Natural killer cell (primary cell): ENCODE results near the gene DNAAF2. TPM values are rescaled to one million over a fixed set of nuclear protein-coding genes. Genes with fewer than 3 reads are reported as not detected.
A peak's percentile ranks its signal among the peaks of the same experiment; 100 is the strongest.

ENCODE experiments used
- ATAC-seq, 3 donors: fragments of 150-1000 bp in 2 of 3; fragments of 200-7000 bp in 1 of 3; cut with Tn5 transposase; 1 replicate in 1 of 3; 2 replicates in 2 of 3; pipeline ENCODE4 v1.10.0; 2021; ENCODE audit warnings: mild to moderate bottlenecking in 2 of 3, moderate library complexity in 2 of 3
- DNase-seq, 2 donors: peaks; one replicate each; pipeline versions ENCODE4 v3.0.0 to v3.0.0-alpha.2; 2013 to 2021; ENCODE audit warnings: mixed read lengths in 1 of 2
- H3K27ac ChIP-seq: one replicate; pipeline ENCODE4 v1.5.1; 2013; ENCODE audit warnings: mild to moderate bottlenecking, low read length
- H3K27me3 ChIP-seq: one replicate; pipeline ENCODE4 v1.6.1; 2013; ENCODE audit warnings: low read length; ENCODE audit not compliant: control insufficient read depth, insufficient read depth
- H3K36me3 ChIP-seq: one replicate; pipeline ENCODE4 v1.6.1; 2013; ENCODE audit warnings: low read length; ENCODE audit not compliant: control insufficient read depth, insufficient read depth
- H3K4me1 ChIP-seq: one replicate; pipeline ENCODE4 v1.6.1; 2013; ENCODE audit warnings: low read length; ENCODE audit not compliant: control insufficient read depth, insufficient read depth
- H3K4me3 ChIP-seq: one replicate; pipeline ENCODE4 v1.5.1; 2013; ENCODE audit warnings: low read length
- H3K9me3 ChIP-seq: one replicate; pipeline ENCODE4 v1.6.1; 2013; ENCODE audit warnings: low read length; ENCODE audit not compliant: control insufficient read depth, insufficient read depth
- H3K27ac Mint-ChIP-seq, 2 donors: one replicate each; pipeline ENCODE4 v1.8.0; 2022; ENCODE audit warnings: mild to moderate bottlenecking in 2 of 2, mixed read lengths in 2 of 2, moderate library complexity in 1 of 2
- H3K27me3 Mint-ChIP-seq, 2 donors: one replicate each; pipeline ENCODE4 v1.8.0; 2022; ENCODE audit warnings: low read depth in 2 of 2, mixed read lengths in 2 of 2
- H3K36me3 Mint-ChIP-seq: one replicate; pipeline ENCODE4 v1.8.0; 2022; ENCODE audit warnings: mixed read lengths
- H3K4me1 Mint-ChIP-seq, 2 donors: one replicate each; pipeline ENCODE4 v1.8.0; 2022; ENCODE audit warnings: mixed read lengths in 2 of 2
- H3K4me3 Mint-ChIP-seq: one replicate; pipeline ENCODE4 v1.8.0; 2022; ENCODE audit warnings: mild to moderate bottlenecking, moderate library complexity, mixed read lengths
- H3K9me3 Mint-ChIP-seq, 2 donors: one replicate each; pipeline ENCODE4 v1.8.0; 2022; ENCODE audit warnings: mixed read lengths in 2 of 2
- CTCF ChIP-seq: fragments of 200-600 bp; IDR thresholded peaks from one replicate; pipeline ENCODE4 v1.8.0; 2022; ENCODE audit warnings: antibody characterized with exemption
- WGBS: methylation state at CpG from one replicate; pipeline ENCODE4 v1.1.7; 2013; ENCODE audit warnings: missing lambda C conversion rate; ENCODE audit not compliant: insufficient coverage; 5-methylcytosine and 5-hydroxymethylcytosine counted together
- intact Hi-C: fragments of 100-400 bp; cut with micrococcal nuclease; formaldehyde crosslinking; loops from one replicate; pipeline ENCODE4 v1.14.2; 2022
- total RNA-seq, 4 donors: library from RNA; stranded (reverse); fragments of 120-200 nt in 1 of 4; gene quantifications; one replicate each; pipeline versions ENCODE4 v1.2.3 to v1.2.4, GENCODE V29; 2013 to 2022

Gene DNAAF2
- total RNA-seq, 3 donors from 2014 or later (not counting 1 experiment from before 2014, with no cell fraction given): 10.5 to 16.2 (median 11.4) TPM

GRCh38 chr14:49640540-49641417, 5.7 kb upstream of the DNAAF2 start:
- Mint-ChIP-seq H3K9me3 (no peaks in the 10 kb centered on the region), H3K4me1 (peaks cover 30 to 36% of the 10 kb centered on the region in 2 donors), H3K27ac (peak overlapping the region; percentile 62 to 79), H3K27me3 (no peaks in the 10 kb centered on the region), H3K36me3 (peaks cover 7% of the 10 kb centered on the region), H3K4me3 (no peak overlapping the region)
- H3K36me3 ChIP-seq: peaks cover 13% of the 10 kb centered on the region
- 96% methylated on average over 5 of the region's 7 CpGs for WGBS
- ATAC-seq (no peak), DNase-seq (no peak)
- H3K27ac ChIP-seq: peak overlapping the region; percentile 31
- peaks cover 15% of the 10 kb centered on the region for H3K4me1 ChIP-seq
- no peak for TF ChIP-seq CTCF
- H3K4me3 ChIP-seq: no peak overlapping the region
- H3K27me3 ChIP-seq: no peaks in the 10 kb centered on the region
- intact Hi-C loops: no loop called here
- no peaks in the 10 kb centered on the region for H3K9me3 ChIP-seq

GRCh38 chr14:49637534-49638078, 2.6 kb upstream of the DNAAF2 start:
- Histone ChIP-seq H3K9me3 (no peaks in the 10 kb centered on the region), H3K4me3 (no peak overlapping the region), H3K36me3 (peaks cover 13% of the 10 kb centered on the region), H3K27ac (no peak overlapping the region), H3K27me3 (no peaks in the 10 kb centered on the region), H3K4me1 (peaks cover 27% of the 10 kb centered on the region)
- WGBS: 100% methylated on average over 2 of the region's 3 CpGs
- Mint-ChIP-seq H3K27me3 (no peaks in the 10 kb centered on the region), H3K36me3 (peaks cover 7% of the 10 kb centered on the region), H3K4me1 (peaks cover 45 to 53% of the 10 kb centered on the region in 2 donors), H3K4me3 (peak overlapping the region; percentile 97), H3K27ac (peak overlapping the region; percentile 96), H3K9me3 (no peaks in the 10 kb centered on the region)
- ATAC-seq: no peak
- DNase-seq: no peak
- TF ChIP-seq CTCF: no peak
- intact Hi-C loops: loop anchor here (10.0 kb wide), 1 partner anchor 587 kb away; no protein-coding TSS in a partner anchor

GRCh38 chr14:49636866-49637265, 1.8 kb upstream of the DNAAF2 start:
- Mint-ChIP-seq H3K4me1 (peaks cover 37 to 45% of the 10 kb centered on the region in 2 donors), H3K27ac (peak overlapping the region; percentile 96), H3K9me3 (no peaks in the 10 kb centered on the region), H3K36me3 (peaks cover 7% of the 10 kb centered on the region), H3K4me3 (peak overlapping the region; percentile 97), H3K27me3 (no peaks in the 10 kb centered on the region)
- Histone ChIP-seq H3K36me3 (peaks cover 13% of the 10 kb centered on the region), H3K27me3 (no peaks in the 10 kb centered on the region), H3K27ac (no peak overlapping the region), H3K4me3 (no peak overlapping the region), H3K9me3 (no peaks in the 10 kb centered on the region), H3K4me1 (peaks cover 28% of the 10 kb centered on the region)
- intact Hi-C loops: loop anchor here (10.0 kb wide), 1 partner anchor 588 kb away; no protein-coding TSS in a partner anchor
- WGBS: 100% methylated on average over 1 of the region's 1 CpG
- ATAC-seq: no peak
- no peak for DNase-seq
- no peak for TF ChIP-seq CTCF
